Gastrocnemius medialis (tissue), 4 donors: ENCODE results near the gene MT1X. TPM values are rescaled to one million over a fixed set of nuclear protein-coding genes. Genes with fewer than 3 reads are reported as not detected.

Experiments used
- ATAC-seq, 2 donors: fragments of 150-250 bp; one replicate each; pipeline ENCODE4 v1.9.1; 2016
- DNase-seq, 2 donors: peaks; one replicate each; pipeline ENCODE4 v3.0.0-alpha.2; 2019
- H3K27ac ChIP-seq, 4 donors: fragments of 200-600 bp; sonication (generic); 1 replicate in 1 of 4; 2 replicates in 3 of 4; pipeline ENCODE4 v1.5.1; 2016 to 2018; ENCODE audit warnings: mild to moderate bottlenecking in 2 of 4, moderate library complexity in 1 of 4
- H3K27me3 ChIP-seq, 3 donors: fragments of 200-600 bp; sonication (generic) in 2 of 3; 1 replicate in 1 of 3; 2 replicates in 2 of 3; pipeline versions ENCODE4 v1.5.1 to v1.6.0; 2016 to 2019; ENCODE audit warnings: mild to moderate bottlenecking in 1 of 3, moderate library complexity in 1 of 3
- H3K36me3 ChIP-seq, 2 donors: fragments of 200-600 bp; sonication (generic) in 1 of 2; one replicate each; pipeline ENCODE4 v1.5.1; 2017 to 2018
- H3K4me1 ChIP-seq, 2 donors: fragments of 200-600 bp; sonication (generic) in 1 of 2; one replicate each; pipeline ENCODE4 v1.5.1; 2016 to 2017; ENCODE audit warnings: mild to moderate bottlenecking in 2 of 2
- H3K4me3 ChIP-seq, 4 donors: fragments of 200-600 bp; sonication (generic) in 3 of 4; 1 replicate in 1 of 4; 2 replicates in 3 of 4; pipeline ENCODE4 v1.5.1; 2016 to 2019; ENCODE audit warnings: mild to moderate bottlenecking in 2 of 4
- H3K9me3 ChIP-seq, 3 donors: fragments of 200-600 bp; sonication (generic) in 2 of 3; 1 replicate in 1 of 3; 2 replicates in 2 of 3; pipeline ENCODE4 v1.5.1; 2016 to 2019
- CTCF ChIP-seq, 5 experiments: fragments of 450-650 bp in 3 of 5; fragments of 200-600 bp in 2 of 5; sonication (generic) in 2 of 5; IDR thresholded peaks in 4 of 5; conservative IDR thresholded peaks in 1 of 5; 1 replicate in 4 of 5; 2 replicates in 1 of 5; pipeline ENCODE4 v1.5.1; 2016 to 2019; ENCODE audit warnings: antibody characterized with exemption in 5 of 5, mild to moderate bottlenecking in 3 of 5, moderate library complexity in 3 of 5
- POLR2A ChIP-seq, 2 donors: fragments of 450-650 bp; IDR thresholded peaks; one replicate each; pipeline ENCODE4 v1.6.1; 2017; ENCODE audit warnings: antibody characterized with exemption in 2 of 2, mild to moderate bottlenecking in 2 of 2, moderate library complexity in 2 of 2
- in situ Hi-C, 4 donors: fragments of 200-750 bp; cut with MboI; loops; one replicate each; pipeline versions ENCODE4 v1.15.0 to v1.8.0; 2017; ENCODE audit warnings: low sequenced_read_pairs in 4 of 4
- intact Hi-C: fragments of 100-400 bp; cut with DNase I; formaldehyde crosslinking; loops from one replicate; pipeline ENCODE4 v1.15.1; 2023; ENCODE audit warnings: low total_unique reads
- total RNA-seq, 4 donors: library from RNA; depleted of rRNA; stranded (reverse); fragments of >200 nt; gene quantifications; one replicate each; pipeline versions ENCODE4 v1.1.0 to v1.2.3, GENCODE V29; 2016

Gene MT1X
- total RNA-seq, 4 donors from 2014 or later, result 3,871 to 10,589 (median 6,239) TPM

- Histone ChIP-seq H3K27me3 (no peaks in the 10 kb centered on the region), H3K27ac (peak overlapping the region; percentile 81 to 89 (median 86)), H3K36me3 (no peaks in the 10 kb centered on the region), H3K4me3 (peak overlapping the region; percentile 77 to 95 (median 90)), H3K9me3 (no peaks in the 10 kb centered on the region), H3K4me1 (peaks cover 21 to 24% of the 10 kb centered on the region in 2 donors)
- peak; percentile 45 to 51 for ATAC-seq
- in situ Hi-C loops, result no loop called here
- intact Hi-C loops, result no loop called here
- TF ChIP-seq POLR2A (IDR thresholded peaks at IDR 0.05) (no peak), CTCF (IDR thresholded peaks at IDR 0.05 in 4 of 5, conservative IDR thresholded peaks at IDR 0.05 in 1 of 5) (no peak)
- no peak for DNase-seq
Measured at GRCh38 chr16:56728980-56729734, 46.9 kb downstream of the MT1X start.

GRCh38 chr16:56729735-56730662 lies 47.7 kb downstream of the MT1X start, which contains the start of gene NUP93:
Gene NUP93, plus strand, starts transcription at chr16:56730129. Its CDS starts 18,119 bp downstream, at chr16:56748248.
- DNase-seq, result peak; percentile 87 to 92
- no peaks in the 10 kb centered on the region for H3K27me3 ChIP-seq
- in situ Hi-C loops, result no loop called here
- TF ChIP-seq CTCF (IDR thresholded peaks at IDR 0.05 in 4 of 5, conservative IDR thresholded peaks at IDR 0.05 in 1 of 5) (no peak), POLR2A (IDR thresholded peaks at IDR 0.05) (peak; percentile 53 to 66)
- H3K4me3 ChIP-seq, result peak within 1 kb of the TSS; percentile 77 to 95 (median 90)
- intact Hi-C loops, result no loop called here
- peak; percentile 97 to 98 for ATAC-seq
- no peaks in the 10 kb centered on the region for H3K9me3 ChIP-seq
- H3K36me3 ChIP-seq, result no peaks in the 10 kb centered on the region
- H3K27ac ChIP-seq, result peak within 1 kb of the TSS; percentile 81 to 89 (median 86)
- H3K4me1 ChIP-seq, result peaks cover 21 to 24% of the 10 kb centered on the region in 2 donors

- Histone ChIP-seq H3K27me3 (no peaks in the 10 kb centered on the region), H3K4me3 (no peak overlapping the region), H3K36me3 (no peaks in the 10 kb centered on the region), H3K9me3 (no peaks in the 10 kb centered on the region), H3K4me1 (peaks cover 21 to 24% of the 10 kb centered on the region in 2 donors), H3K27ac (no peak overlapping the region)
- no peak for ATAC-seq
- in situ Hi-C loops, result no loop called here
- TF ChIP-seq POLR2A (IDR thresholded peaks at IDR 0.05), result no peak
- intact Hi-C loops, result no loop called here
- no peak for DNase-seq
Measured at GRCh38 chr16:56732366-56732765, 50.1 kb downstream of the MT1X start.

GRCh38 chr16:56732832-56733231 lies 50.6 kb downstream of the MT1X start:
- H3K4me3 ChIP-seq, result no peak overlapping the region
- no peak overlapping the region for H3K27ac ChIP-seq
- no peak for DNase-seq
- H3K9me3 ChIP-seq, result no peaks in the 10 kb centered on the region
- intact Hi-C loops, result no loop called here
- peaks cover 21 to 24% of the 10 kb centered on the region in 2 donors for H3K4me1 ChIP-seq
- in situ Hi-C loops, result no loop called here
- H3K36me3 ChIP-seq, result no peaks in the 10 kb centered on the region
- H3K27me3 ChIP-seq, result no peaks in the 10 kb centered on the region
- ATAC-seq, result no peak
- no peak for TF ChIP-seq CTCF (IDR thresholded peaks at IDR 0.05 in 4 of 5, conservative IDR thresholded peaks at IDR 0.05 in 1 of 5)
- no peak for TF ChIP-seq POLR2A (IDR thresholded peaks at IDR 0.05)

Other genes starting within 250 kb of the MT1X start
- gene NUDT21, start 231.1 kb upstream of the MT1X start, total RNA-seq, result 10 to 100 TPM; 24.3 to 71.5 (median 35.9) TPM
- gene OGFOD1, start 230.9 kb upstream of the MT1X start, total RNA-seq, result 100 to 1,000 TPM in 1 of 4 donors, 10 to 100 TPM in 3; 86.1 to 115 (median 92.9) TPM
- 10 to 100 TPM; 25.2 to 52.0 (median 28.6) TPM for gene BBS2, start 162.4 kb upstream of the MT1X start, total RNA-seq
- gene MT4, start 117.4 kb upstream of the MT1X start, total RNA-seq, result not detected
- gene MT3, start 92.9 kb upstream of the MT1X start, total RNA-seq, result not detected
- 1,000 to 10,000 TPM in 1 of 4 donors, 100 to 1,000 TPM in 3; 250 to 1,131 (median 795) TPM for gene MT2A, start 73.9 kb upstream of the MT1X start, total RNA-seq
- gene MT1E, start 56.7 kb upstream of the MT1X start, total RNA-seq, result 100 to 1,000 TPM in 3 of 4 donors, 10 to 100 TPM in 1; 63.0 to 434 (median 267) TPM
- gene MT1M, start 49.8 kb upstream of the MT1X start, total RNA-seq, result 1 to 10 TPM in 3 of 4 donors, not detected in 1; 5.3 to 10.0 (median 7.3) TPM
- 10 to 100 TPM in 3 of 4 donors, not detected in 1; 17.3 to 34.9 (median 20.2) TPM for gene MT1A, start 43.8 kb upstream of the MT1X start, total RNA-seq
- not detected for gene MT1B, start 30.6 kb upstream of the MT1X start, total RNA-seq
- gene MT1F, start 24.5 kb upstream of the MT1X start, total RNA-seq, result 1 to 10 TPM in 1 of 4 donors, not detected in 3; 3.2 TPM
- 1 to 10 TPM in 2 of 4 donors, not detected in 2; 3.5 to 4.6 TPM for gene MT1G, start 14.4 kb upstream of the MT1X start, total RNA-seq
- gene MT1H, start 12.7 kb upstream of the MT1X start, total RNA-seq, result not detected
- 10 to 100 TPM; 12.9 to 30.7 (median 23.0) TPM for gene NUP93, start 47.7 kb downstream of the MT1X start, total RNA-seq
- gene SLC12A3, start 182.7 kb downstream of the MT1X start, total RNA-seq, result not detected
- 100 to 1,000 TPM; 110 to 281 (median 125) TPM for gene HERPUD1, start 249.7 kb downstream of the MT1X start, total RNA-seq